IPS-18c (cell line): ENCODE measurements around the gene SLC8B1.

Experiments
- H3K4me3 ChIP-seq: 2 replicates; pipeline ENCODE4 v1.7.0; 2013; ENCODE audit warnings: low read depth, mild to moderate bottlenecking, low read length, moderate library complexity; ENCODE audit not compliant: insufficient read depth
- H3K9me3 ChIP-seq: one replicate; pipeline ENCODE4 v1.6.1; 2013; ENCODE audit warnings: mild to moderate bottlenecking, low read length, moderate library complexity; ENCODE audit not compliant: control insufficient read depth, insufficient read depth

The SLC8B1 gene

GRCh38 chr12:113330505-113330904 lies 4.4 kb downstream of the SLC8B1 start:
- Histone ChIP-seq H3K9me3 (no peaks in the 10 kb centered on the region), H3K4me3 (no peak overlapping the region)

GRCh38 chr12:113329791-113330417 lies 5.0 kb downstream of the SLC8B1 start:
- Histone ChIP-seq H3K9me3 (no peaks in the 10 kb centered on the region), H3K4me3 (no peak overlapping the region)

GRCh38 chr12:113329022-113329790 lies 5.7 kb downstream of the SLC8B1 start:
- Histone ChIP-seq H3K4me3 (no peak overlapping the region), H3K9me3 (no peaks in the 10 kb centered on the region)

- H3K4me3 ChIP-seq, result no peak overlapping the region
- no peaks in the 10 kb centered on the region for H3K9me3 ChIP-seq
Observed at GRCh38 chr12:113328368-113328889, 6.5 kb downstream of the SLC8B1 start.

GRCh38 chr12:113326775-113327395 lies 8.0 kb downstream of the SLC8B1 start:
- H3K4me3 ChIP-seq, result no peak overlapping the region
- H3K9me3 ChIP-seq, result no peaks in the 10 kb centered on the region

- no peaks in the 10 kb centered on the region for H3K9me3 ChIP-seq
- H3K4me3 ChIP-seq, result no peak overlapping the region
Observed at GRCh38 chr12:113325916-113326315, 9.0 kb downstream of the SLC8B1 start.

GRCh38 chr12:113322343-113322742 lies 12.6 kb downstream of the SLC8B1 start:
- no peak overlapping the region for H3K4me3 ChIP-seq

GRCh38 chr12:113320401-113320800 lies 14.5 kb downstream of the SLC8B1 start:
- Histone ChIP-seq H3K9me3 (no peaks in the 10 kb centered on the region), H3K4me3 (no peak overlapping the region)

More at GRCh38 chr12:113322343-113322742, 12.6 kb downstream of the SLC8B1 start:
- H3K9me3 ChIP-seq, result no peaks in the 10 kb centered on the region

GRCh38 chr12:113318900-113319628 lies 15.8 kb downstream of the SLC8B1 start:
- no peak overlapping the region for H3K4me3 ChIP-seq
- H3K9me3 ChIP-seq, result no peaks in the 10 kb centered on the region

GRCh38 chr12:113318046-113318656 lies 16.8 kb downstream of the SLC8B1 start:
- H3K9me3 ChIP-seq, result no peaks in the 10 kb centered on the region
- H3K4me3 ChIP-seq, result no peak overlapping the region

GRCh38 chr12:113317122-113317521 lies 17.8 kb downstream of the SLC8B1 start:
- Histone ChIP-seq H3K4me3 (no peak overlapping the region), H3K9me3 (no peaks in the 10 kb centered on the region)

GRCh38 chr12:113316155-113316554 lies 18.8 kb downstream of the SLC8B1 start:
- Histone ChIP-seq H3K9me3 (no peaks in the 10 kb centered on the region), H3K4me3 (no peak overlapping the region)

- no peak overlapping the region for H3K4me3 ChIP-seq
Observed at GRCh38 chr12:113315358-113315757, 19.6 kb downstream of the SLC8B1 start.

GRCh38 chr12:113314121-113314529 lies 20.8 kb downstream of the SLC8B1 start:
- Histone ChIP-seq H3K9me3 (peaks cover 2% of the 10 kb centered on the region), H3K4me3 (no peak overlapping the region)

More at GRCh38 chr12:113315358-113315757, 19.6 kb downstream of the SLC8B1 start:
- no peaks in the 10 kb centered on the region for H3K9me3 ChIP-seq

GRCh38 chr12:113310489-113310888 lies 24.4 kb downstream of the SLC8B1 start:
- peaks cover 4% of the 10 kb centered on the region for H3K9me3 ChIP-seq

GRCh38 chr12:113306382-113306781 lies 28.5 kb downstream of the SLC8B1 start:
- H3K4me3 ChIP-seq, result no peak overlapping the region

More at GRCh38 chr12:113310489-113310888, 24.4 kb downstream of the SLC8B1 start:
- H3K4me3 ChIP-seq, result no peak overlapping the region

More at GRCh38 chr12:113306382-113306781, 28.5 kb downstream of the SLC8B1 start:
- peaks cover 7% of the 10 kb centered on the region for H3K9me3 ChIP-seq
